GM21360 (cell line): Measurements from ENCODE around the gene TNIK.

Source experiments
- ATAC-seq: cut with Tn5 transposase; IDR thresholded peaks from one replicate; pipeline ENCODE4 v1.9.1; 2021; ENCODE audit warnings: mild to moderate bottlenecking, moderate library complexity; ENCODE audit not compliant: unreplicated experiment

TNIK gene

GRCh38 chr3:171157286-171157685, 302.9 kb downstream of the TNIK start:
- ATAC-seq: no peak

- no peak for ATAC-seq
These were observed 303.7 kb downstream of the TNIK start for GRCh38 chr3:171156401-171157010.

DNA sequence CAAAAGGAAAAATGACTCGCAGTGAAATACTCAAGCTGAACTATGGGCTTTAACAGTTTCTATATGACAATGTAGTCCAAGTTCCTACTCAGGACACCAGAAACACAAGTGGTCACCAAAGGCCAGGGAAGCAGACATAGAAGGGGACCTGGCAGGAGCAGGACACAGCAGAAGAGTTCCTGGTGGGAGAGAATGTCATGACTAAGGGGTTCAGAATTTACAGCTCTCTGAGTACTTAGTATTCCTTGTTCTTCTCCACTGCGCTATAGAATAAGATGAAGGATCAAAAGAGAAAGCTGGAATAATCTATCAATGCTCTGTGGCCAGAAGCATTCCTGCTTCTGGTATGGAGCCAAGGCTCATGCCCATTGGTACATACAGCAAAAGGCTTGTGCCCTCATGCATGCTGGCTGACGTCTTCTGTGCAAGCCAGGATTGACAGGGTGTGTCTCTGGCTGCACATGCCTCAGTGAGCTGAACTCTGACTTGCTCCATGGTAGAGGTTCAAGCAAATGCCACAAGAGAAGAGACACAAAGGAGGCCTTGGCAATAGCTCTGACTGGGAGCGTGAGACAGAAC, 305.0 kb downstream of the TNIK start:
- no peak for ATAC-seq

- no peak for ATAC-seq
These were observed 309.3 kb downstream of the TNIK start for GRCh38 chr3:171150945-171151344.

DNA sequence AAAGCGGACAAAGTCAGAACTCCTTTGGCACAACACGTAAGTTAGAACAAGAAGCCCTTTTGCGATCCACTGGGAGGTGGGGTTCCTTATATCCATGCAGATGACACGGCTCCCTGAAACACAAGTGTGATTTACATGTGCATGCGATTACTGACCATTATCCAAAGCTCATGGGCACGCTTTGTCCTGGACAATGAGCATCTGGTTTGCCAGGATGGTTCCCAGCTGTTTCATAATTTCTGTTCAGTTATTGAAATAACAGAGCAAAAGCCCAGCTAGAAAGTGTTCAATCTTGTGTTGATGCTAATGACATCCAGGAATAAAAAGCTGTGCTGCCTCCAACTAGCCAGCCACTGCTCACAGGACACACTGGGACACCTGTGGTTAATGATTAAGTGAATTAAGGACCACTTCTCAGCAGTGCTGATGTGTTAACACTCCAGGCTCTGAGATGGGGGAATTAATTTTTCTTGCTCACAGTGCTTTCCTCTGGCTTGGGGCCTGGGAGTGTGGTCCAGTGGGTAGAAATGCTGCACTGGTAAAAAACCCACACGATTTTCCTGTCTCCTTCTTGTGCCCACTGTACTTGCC, 310.6 kb downstream of the TNIK start:
- ATAC-seq: no peak

DNA sequence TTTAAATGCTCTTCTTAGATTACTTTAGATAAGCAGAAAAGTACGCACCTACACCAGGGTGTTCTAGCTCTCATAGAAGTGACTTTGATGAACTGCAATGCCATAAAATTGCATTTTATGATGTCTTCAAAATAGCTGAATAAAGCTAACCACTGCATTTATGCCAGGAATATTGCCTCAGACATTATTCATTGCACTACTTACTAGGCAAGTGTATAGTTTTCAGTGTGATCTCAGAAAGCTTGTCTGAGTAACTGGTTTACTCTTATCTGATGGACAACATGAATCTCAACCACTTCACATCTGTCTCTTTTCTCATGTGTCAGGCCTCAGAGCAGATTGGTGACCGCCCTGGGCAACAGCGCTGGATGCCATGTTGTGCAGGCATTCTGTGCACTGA, 314.4 kb downstream of the TNIK start:
- no peak for ATAC-seq

DNA sequence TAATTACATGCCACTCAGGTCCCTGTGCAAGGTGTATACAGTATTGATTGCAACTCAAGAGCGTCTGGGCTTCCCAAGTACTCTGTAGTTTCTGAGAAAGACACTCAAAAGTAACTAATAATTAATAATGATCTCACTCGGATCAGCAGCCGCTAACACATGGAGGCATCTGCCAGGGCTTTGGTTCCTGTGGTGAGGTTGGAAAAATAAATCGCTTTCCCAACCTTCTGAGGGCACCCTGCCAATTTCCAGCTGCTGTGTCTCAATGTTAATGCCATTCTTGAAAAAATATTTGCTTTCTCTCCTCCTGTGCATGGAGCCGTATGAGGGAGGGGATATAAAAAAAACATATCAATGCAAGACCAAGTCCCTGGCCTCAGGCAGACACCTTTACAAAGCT, 317.2 kb downstream of the TNIK start:
- ATAC-seq: no peak

- ATAC-seq: no peak
These were observed 320.0 kb downstream of the TNIK start for GRCh38 chr3:171140246-171140645.

- no peak for ATAC-seq
These were observed 322.2 kb downstream of the TNIK start for GRCh38 chr3:171138027-171138426.

- ATAC-seq: no peak
These were observed 324.7 kb downstream of the TNIK start for GRCh38 chr3:171135549-171135948.

GRCh38 chr3:171133796-171134569, 326.2 kb downstream of the TNIK start:
- ATAC-seq: no peak

- ATAC-seq: no peak
These were observed 326.9 kb downstream of the TNIK start for GRCh38 chr3:171133337-171133736.

DNA sequence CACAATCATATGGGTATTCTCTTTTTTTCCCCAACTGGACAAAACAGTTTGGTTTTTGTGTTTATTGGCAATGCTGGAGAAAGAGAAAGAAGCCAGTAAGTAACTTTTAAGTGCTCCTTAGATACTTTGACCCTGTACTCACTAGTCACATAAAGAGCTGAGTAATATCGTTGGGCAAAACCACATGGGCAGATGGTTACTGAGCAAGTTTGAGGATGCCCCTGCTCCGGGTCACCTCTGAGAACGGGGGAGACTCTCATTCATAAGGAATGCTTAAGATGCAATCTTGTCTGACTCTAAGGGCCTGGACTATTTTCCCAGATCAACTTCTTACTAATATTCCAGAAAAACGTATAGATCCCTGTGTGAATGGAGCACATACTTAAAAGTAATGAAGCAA, 327.3 kb downstream of the TNIK start:
- no peak for ATAC-seq

DNA sequence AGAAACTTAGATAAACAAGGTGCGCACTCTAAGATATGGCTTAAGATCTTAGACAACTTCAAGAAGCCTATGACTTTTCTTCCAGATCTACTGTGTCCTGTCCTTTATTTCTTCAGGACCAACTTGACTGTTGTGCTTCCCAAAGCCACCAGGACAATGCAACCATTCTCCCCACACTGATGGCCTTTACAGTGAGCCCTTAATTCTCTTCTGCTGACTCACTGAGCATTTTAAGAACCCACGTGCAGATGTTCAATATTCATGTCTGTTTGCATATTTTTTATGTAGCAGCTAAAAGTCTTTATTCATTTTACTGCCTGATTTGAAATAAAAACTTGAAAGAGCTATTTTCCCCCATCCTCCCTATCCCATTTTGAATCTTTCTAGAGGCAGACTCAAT, 330.4 kb downstream of the TNIK start:
- no peak for ATAC-seq

- no peak for ATAC-seq
These were observed 332.6 kb downstream of the TNIK start for GRCh38 chr3:171127611-171128010.

- ATAC-seq: no peak
These were observed 333.6 kb downstream of the TNIK start for GRCh38 chr3:171126478-171127209.

GRCh38 chr3:171125010-171125409, 335.2 kb downstream of the TNIK start:
- no peak for ATAC-seq

DNA sequence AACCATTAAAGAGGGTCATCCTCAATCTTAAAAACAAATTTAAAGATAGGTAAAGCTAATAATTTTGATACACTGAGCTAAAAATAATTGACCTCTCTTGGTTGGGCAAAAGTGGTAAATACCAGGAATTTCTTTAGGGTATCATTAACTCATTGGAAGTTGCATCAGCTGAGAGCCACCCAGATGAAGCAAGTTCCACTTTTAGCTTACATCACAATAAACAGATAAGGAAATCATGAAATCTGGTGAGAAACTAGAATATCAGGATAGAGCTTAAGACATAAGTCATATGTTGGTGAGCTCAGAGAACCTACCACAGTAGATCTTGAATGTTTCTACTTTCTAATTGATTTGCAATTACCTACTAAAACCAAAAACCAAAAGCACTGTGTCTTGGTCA, 336.3 kb downstream of the TNIK start:
- ATAC-seq: no peak

GRCh38 chr3:171122861-171123260, 337.3 kb downstream of the TNIK start:
- ATAC-seq: no peak

GRCh38 chr3:171122240-171122639, 338.0 kb downstream of the TNIK start:
- no peak for ATAC-seq

- ATAC-seq: no peak
These were observed 338.4 kb downstream of the TNIK start for GRCh38 chr3:171121801-171122200.
